Mucosa of rectum (tissue), 2 donors: ENCODE measurements around the gene IGSF8.
"Not testable (repeated sequence)": the region's sequence is repeated elsewhere in the genome, so short reads cannot be mapped to it uniquely, and the experiment has no call there.

ENCODE experiments used
- H3K27ac ChIP-seq, 2 donors: one replicate each; pipeline ENCODE4 v1.7.0; 2013; ENCODE audit warnings: inconsistent platforms in 2 of 2, low read depth in 2 of 2, low read length in 2 of 2
- H3K27me3 ChIP-seq, 2 donors: one replicate each; pipeline ENCODE4 v1.7.0; 2013; ENCODE audit warnings: low read length in 2 of 2; ENCODE audit not compliant: control insufficient read depth in 2 of 2, insufficient read depth in 2 of 2
- H3K36me3 ChIP-seq, 2 donors: one replicate each; pipeline ENCODE4 v1.7.0; 2013; ENCODE audit warnings: low read length in 2 of 2; ENCODE audit not compliant: control insufficient read depth in 2 of 2, insufficient read depth in 2 of 2
- H3K4me1 ChIP-seq, 2 donors: one replicate each; pipeline ENCODE4 v1.7.0; 2013; ENCODE audit warnings: low read length in 2 of 2, mild to moderate bottlenecking in 1 of 2; ENCODE audit not compliant: control insufficient read depth in 2 of 2, insufficient read depth in 2 of 2
- H3K4me3 ChIP-seq, 2 donors: one replicate each; pipeline ENCODE4 v1.7.0; 2013; ENCODE audit warnings: low read length in 2 of 2
- H3K9ac ChIP-seq, 2 donors: one replicate each; pipeline ENCODE4 v1.7.0; 2013; ENCODE audit warnings: low read length in 2 of 2, low read depth in 1 of 2, mild to moderate bottlenecking in 1 of 2
- H3K9me3 ChIP-seq, 2 donors: one replicate each; pipeline ENCODE4 v1.7.0; 2013; ENCODE audit warnings: low read length in 2 of 2; ENCODE audit not compliant: control insufficient read depth in 2 of 2
- donor health status: healthy.
- donor health status: Normal muscosa, but diverticular disease.

The IGSF8 gene

DNA sequence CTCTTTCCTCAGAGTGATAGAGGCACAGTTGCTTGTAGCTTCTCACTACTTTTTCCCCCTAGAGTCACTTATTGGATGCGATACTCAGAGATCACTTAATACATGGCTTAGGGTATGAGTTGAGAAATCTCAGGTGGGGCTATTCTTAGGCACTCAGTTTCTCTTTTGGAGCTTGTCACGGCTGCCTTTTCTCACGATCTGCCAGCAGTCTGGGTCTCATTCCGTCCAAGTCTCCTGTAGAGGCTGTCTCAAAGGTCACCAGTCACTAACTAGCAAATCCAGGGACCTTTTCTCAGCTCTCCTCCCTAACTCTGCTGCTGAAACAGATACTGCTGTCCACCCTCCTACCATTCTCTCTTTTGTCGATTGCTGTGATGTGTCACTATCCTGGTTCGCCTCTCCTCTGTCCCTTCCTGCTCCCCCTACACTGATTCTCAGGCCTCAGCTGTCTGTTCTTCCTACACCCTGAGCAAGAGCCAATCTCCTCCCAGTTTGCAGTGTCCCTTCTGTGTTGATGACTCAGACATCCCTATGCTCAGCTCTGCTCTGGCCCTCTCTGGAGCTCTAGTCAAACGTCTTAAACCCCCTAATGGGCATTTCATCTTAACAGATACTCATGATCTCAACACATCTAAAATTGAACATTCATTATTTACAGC, 29.6 kb upstream of the IGSF8 start:
- H3K9me3 ChIP-seq: no peaks in the 10 kb centered on the region
- H3K9ac ChIP-seq: no peak overlapping the region
- H3K4me3 ChIP-seq: no peak overlapping the region
- no peaks in the 10 kb centered on the region for H3K4me1 ChIP-seq
- H3K36me3 ChIP-seq: no peaks in the 10 kb centered on the region
- no peaks in the 10 kb centered on the region for H3K27me3 ChIP-seq
- H3K27ac ChIP-seq: no peak overlapping the region

DNA sequence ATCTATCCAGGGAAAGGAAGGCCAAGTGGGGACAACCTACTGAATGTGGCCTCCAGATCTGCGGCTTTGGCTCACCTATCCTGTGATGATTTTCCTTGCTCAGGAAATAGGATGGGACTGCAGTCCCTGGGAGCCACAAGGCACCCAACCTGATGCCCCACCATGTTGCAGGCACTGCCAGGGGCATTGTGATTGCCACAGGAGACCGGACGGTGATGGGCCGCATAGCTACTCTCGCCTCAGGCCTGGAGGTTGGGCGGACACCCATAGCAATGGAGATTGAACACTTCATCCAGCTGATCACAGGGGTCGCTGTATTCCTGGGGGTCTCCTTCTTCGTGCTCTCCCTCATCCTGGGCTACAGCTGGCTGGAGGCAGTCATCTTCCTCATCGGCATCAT, 29.0 kb upstream of the IGSF8 start:
- no peaks in the 10 kb centered on the region for H3K36me3 ChIP-seq
- H3K9ac ChIP-seq: no peak overlapping the region
- no peaks in the 10 kb centered on the region for H3K27me3 ChIP-seq
- no peaks in the 10 kb centered on the region for H3K4me1 ChIP-seq
- no peak overlapping the region for H3K4me3 ChIP-seq
- H3K9me3 ChIP-seq: no peaks in the 10 kb centered on the region
- H3K27ac ChIP-seq: no peak overlapping the region

DNA sequence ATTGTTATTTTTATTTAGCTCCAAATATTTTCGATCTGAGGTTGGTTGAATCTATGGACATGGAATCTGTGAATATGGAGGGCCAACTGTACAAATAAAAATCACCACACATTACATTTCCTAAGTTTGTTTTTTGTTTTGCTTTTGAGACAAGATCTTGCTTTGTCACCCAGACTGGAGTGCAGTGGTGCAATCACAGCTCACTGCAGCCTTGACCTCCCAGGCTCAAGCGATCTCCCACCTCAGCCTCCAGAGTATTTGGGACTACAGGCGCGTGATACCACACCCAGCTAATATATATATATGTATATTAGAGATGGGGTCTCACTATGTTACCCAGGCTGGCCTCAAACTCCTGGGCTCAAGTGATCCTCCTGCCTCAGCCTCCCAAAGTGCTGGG, 27.9 kb upstream of the IGSF8 start:
- not testable (repeated sequence) for H3K4me1 ChIP-seq, H3K27ac ChIP-seq, H3K9ac ChIP-seq, H3K4me3 ChIP-seq, H3K36me3 ChIP-seq, H3K9me3 ChIP-seq, H3K27me3 ChIP-seq

DNA sequence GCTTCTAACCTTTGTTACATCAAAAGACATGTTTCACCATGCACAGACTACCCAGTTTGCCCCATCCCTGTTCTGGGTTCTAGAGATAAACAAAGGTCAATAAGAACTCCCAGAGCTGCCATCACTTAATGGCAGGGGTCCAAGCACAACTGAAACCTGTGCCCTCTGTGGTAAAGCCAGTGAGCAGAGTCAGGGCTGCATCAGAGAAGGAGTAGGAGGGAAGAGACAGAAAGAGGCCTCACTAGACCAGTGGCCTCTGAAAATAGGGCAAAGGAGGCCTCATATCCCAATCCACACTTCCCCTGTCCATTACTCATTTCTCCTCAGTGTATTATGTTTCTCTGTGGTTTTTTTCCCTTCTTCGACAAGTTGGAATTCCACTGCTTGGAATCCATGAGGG, 27.3 kb upstream of the IGSF8 start:
- no peaks in the 10 kb centered on the region for H3K9me3 ChIP-seq
- H3K9ac ChIP-seq: no peak overlapping the region
- H3K27me3 ChIP-seq: no peaks in the 10 kb centered on the region
- no peaks in the 10 kb centered on the region for H3K4me1 ChIP-seq
- H3K36me3 ChIP-seq: no peaks in the 10 kb centered on the region
- no peak overlapping the region for H3K27ac ChIP-seq
- no peak overlapping the region for H3K4me3 ChIP-seq

DNA sequence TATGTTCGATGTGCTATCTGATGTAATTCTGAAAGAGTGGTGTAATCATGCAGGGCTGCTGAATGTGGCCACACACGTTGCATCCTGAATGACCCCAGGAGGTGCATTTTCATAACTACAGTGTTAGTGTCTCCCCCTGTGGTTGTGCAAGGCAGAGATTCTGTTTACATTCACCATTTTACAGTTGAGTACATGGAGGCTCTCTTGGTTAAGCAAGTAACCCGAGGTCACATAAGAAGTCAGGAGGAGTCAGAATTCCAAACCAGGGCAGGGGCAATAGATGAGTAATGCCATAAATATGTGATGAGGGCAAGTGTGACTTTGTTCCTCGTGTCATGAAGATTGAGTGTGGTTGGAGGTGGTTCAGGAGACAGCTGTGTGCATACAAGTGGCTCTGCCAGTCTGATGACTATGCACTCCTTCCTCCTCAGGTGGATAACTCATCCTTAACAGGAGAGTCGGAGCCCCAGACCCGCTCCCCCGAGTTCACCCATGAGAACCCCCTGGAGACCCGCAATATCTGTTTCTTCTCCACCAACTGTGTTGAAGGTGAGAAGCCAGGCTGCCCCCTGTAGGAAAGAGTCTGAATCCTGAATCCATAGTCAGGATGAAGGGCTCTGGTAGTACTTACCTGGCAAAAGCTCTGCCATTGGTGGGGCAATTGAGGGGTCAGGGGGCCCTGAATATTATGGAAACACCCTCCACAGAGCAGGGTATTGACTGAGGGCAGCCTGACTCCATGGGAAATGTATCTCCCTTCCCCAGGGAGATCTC, 26.5 kb upstream of the IGSF8 start:
- H3K4me3 ChIP-seq: no peak overlapping the region
- no peak overlapping the region for H3K27ac ChIP-seq
- H3K36me3 ChIP-seq: no peaks in the 10 kb centered on the region

DNA sequence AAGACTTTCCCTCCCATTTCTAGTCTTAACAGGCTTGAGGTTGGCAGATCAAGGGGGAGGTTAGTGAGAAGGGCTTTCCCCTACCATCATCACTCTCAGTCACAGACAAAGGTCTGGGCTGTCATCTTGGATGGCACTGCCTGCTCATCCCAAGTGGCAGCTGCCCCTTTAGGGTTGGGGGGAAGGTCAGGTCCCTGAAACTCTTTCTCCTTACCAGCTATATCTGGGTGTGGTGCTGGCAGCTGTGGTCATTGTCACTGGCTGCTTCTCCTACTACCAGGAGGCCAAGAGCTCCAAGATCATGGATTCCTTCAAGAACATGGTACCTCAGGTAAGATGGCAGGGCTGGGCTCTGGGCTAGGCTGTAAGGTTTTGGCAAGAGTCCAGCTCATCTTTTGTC, 25.3 kb upstream of the IGSF8 start:
- no peaks in the 10 kb centered on the region for H3K9me3 ChIP-seq
- no peaks in the 10 kb centered on the region for H3K4me1 ChIP-seq
- H3K4me3 ChIP-seq: no peak overlapping the region
- no peak overlapping the region for H3K27ac ChIP-seq
- H3K9ac ChIP-seq: no peak overlapping the region
- no peaks in the 10 kb centered on the region for H3K27me3 ChIP-seq
- H3K36me3 ChIP-seq: no peaks in the 10 kb centered on the region

More for the DNA sequence above, 26.5 kb upstream of the IGSF8 start:
- H3K27me3 ChIP-seq: no peaks in the 10 kb centered on the region
- no peak overlapping the region for H3K9ac ChIP-seq
- H3K9me3 ChIP-seq: no peaks in the 10 kb centered on the region
- H3K4me1 ChIP-seq: no peaks in the 10 kb centered on the region

DNA sequence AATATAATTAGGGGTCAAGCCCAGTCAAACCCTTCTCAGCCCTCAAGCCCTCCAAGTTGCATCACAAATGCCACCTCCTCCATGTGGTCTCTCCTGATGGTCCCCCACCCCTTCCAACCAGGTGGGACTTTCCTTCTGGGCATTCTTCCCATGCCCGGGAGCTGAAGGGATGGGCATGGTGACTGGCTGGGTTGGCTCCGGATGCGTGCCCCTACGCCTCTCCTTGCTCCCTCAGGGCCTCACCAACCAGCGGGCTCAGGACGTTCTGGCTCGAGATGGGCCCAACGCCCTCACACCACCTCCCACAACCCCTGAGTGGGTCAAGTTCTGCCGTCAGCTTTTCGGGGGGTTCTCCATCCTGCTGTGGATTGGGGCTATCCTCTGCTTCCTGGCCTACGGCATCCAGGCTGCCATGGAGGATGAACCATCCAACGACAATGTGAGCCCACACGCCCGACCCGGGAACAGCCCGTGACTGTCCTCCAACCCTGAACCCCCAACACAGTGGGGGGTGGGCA, 24.6 kb upstream of the IGSF8 start:
- no peaks in the 10 kb centered on the region for H3K4me1 ChIP-seq
- no peaks in the 10 kb centered on the region for H3K36me3 ChIP-seq
- H3K27me3 ChIP-seq: no peaks in the 10 kb centered on the region

DNA sequence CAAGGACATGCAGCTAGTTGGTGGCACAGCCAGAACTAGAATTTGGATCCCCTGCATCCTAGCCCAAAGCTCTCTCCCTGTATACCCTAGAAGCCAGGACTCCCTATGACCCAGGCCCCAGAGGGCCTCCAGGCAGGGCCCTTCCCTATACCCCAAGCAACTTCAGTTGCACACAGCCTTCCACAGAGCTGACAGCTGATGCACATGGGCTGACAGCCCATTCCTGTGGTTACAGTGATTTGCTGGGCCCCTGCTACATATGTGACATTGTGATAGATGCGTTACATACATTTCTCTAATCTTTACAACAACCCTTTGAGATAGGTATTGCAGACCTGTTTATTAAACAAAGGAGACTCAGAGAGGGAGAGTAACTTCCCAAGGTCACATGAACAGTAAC, 23.0 kb upstream of the IGSF8 start:
- no peak overlapping the region for H3K27ac ChIP-seq

More for the DNA sequence above, 24.6 kb upstream of the IGSF8 start:
- no peak overlapping the region for H3K4me3 ChIP-seq
- H3K9ac ChIP-seq: no peak overlapping the region
- H3K27ac ChIP-seq: no peak overlapping the region
- H3K9me3 ChIP-seq: no peaks in the 10 kb centered on the region

DNA sequence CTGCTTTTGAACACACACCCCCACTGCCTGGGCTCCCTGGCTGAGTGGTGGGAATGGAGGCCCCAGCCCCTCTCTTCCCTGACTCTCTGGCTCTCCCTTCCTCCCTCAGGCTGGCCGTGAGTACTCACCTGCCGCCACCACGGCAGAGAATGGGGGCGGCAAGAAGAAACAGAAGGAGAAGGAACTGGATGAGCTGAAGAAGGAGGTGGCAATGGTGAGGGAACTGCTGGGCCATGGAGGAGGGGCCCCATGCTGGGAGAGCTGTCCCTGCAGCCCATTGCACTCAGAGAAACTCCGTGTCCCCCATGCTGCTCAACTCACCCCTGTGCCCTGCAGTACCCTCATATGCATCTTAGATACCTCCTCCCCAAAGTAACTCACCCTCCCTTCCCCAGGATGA, 22.4 kb upstream of the IGSF8 start:
- no peak overlapping the region for H3K9ac ChIP-seq
- no peak overlapping the region for H3K4me3 ChIP-seq
- H3K4me1 ChIP-seq: no peaks in the 10 kb centered on the region
- no peaks in the 10 kb centered on the region for H3K9me3 ChIP-seq
- H3K36me3 ChIP-seq: no peaks in the 10 kb centered on the region
- H3K27ac ChIP-seq: no peak overlapping the region
- peaks cover 5 to 6% of the 10 kb centered on the region in 2 donors for H3K27me3 ChIP-seq

More for the DNA sequence above, 23.0 kb upstream of the IGSF8 start:
- Histone ChIP-seq H3K4me1 (no peaks in the 10 kb centered on the region), H3K9me3 (no peaks in the 10 kb centered on the region), H3K9ac (no peak overlapping the region), H3K27me3 (peaks cover 5 to 6% of the 10 kb centered on the region in 2 donors), H3K36me3 (no peaks in the 10 kb centered on the region), H3K4me3 (no peak overlapping the region)

DNA sequence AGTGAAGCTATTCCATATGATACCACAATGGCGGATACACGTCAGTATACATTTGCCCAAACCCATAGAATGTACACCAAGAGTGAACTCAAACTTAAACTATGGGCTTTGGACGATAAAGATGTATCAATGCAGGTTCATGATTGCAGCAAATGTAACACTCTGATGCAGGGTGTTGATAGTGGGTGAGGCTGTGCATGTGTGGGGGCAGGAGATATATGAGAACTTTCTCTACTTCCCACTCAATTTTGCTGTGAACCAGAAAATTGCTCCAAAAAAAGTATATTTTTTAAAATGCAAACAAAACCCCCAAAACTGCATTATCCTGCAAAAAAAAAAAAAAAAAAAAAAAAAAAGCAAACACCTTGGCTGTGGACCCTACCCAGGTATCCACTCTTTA, 20.5 kb upstream of the IGSF8 start:
- no peaks in the 10 kb centered on the region for H3K4me1 ChIP-seq
- H3K4me3 ChIP-seq: no peak overlapping the region
- H3K27me3 ChIP-seq: peaks cover 6 to 9% of the 10 kb centered on the region in 2 donors
- no peaks in the 10 kb centered on the region for H3K9me3 ChIP-seq
- no peak overlapping the region for H3K27ac ChIP-seq
- no peak overlapping the region for H3K9ac ChIP-seq
- no peaks in the 10 kb centered on the region for H3K36me3 ChIP-seq
